Amygdala (tissue), 56 donors: Measurements from ENCODE around the gene ACADM.
"Not testable (repeated sequence)": the region's sequence is repeated elsewhere in the genome, so short reads cannot be mapped to it uniquely, and the experiment has no call there.

Source experiments
- DNase-seq, 56 donors: peaks; one replicate each; lab custom pipeline; 2025; lab: John Stamatoyannopoulos, UW

ACADM gene

DNA sequence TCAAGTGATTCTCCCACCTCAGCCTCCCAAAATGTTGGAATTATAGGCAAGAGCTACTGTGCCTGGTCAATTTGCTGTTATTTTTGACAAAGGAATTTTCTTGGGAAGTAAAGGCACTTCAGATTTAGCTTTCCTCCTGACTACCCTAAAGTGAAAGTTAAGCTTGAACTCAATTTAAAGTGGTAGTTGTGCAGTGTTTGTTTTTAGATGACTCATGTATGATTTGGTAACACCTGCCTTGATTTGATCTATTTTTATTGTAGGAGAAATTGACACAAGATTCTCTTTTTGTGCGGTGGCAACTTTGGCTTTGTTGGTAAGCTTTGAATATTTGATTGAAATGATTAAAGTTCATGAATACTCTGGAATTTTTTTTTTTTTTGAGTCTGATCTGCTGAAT is 66.5 kb downstream of the ACADM start:
- DNase-seq, result no peak

DNA sequence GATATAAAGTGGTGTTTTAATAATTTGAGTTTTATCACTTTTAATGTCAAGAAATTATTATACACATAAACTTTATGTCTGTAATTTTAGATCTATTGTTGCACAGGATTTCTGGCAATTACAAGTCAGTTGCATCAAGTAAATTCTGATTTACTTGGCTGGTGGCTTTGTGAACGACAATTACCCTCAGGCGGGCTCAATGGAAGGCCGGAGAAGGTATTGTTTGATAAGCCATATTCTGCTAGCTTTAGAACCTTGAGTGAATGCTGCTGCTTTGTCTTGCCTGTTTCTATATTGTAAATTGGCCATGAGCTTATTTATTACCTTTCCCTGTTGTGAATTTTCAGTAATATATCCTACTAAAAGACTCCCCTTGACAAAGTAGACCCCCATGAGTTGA is 67.6 kb downstream of the ACADM start:
- DNase-seq, result no peak

DNA sequence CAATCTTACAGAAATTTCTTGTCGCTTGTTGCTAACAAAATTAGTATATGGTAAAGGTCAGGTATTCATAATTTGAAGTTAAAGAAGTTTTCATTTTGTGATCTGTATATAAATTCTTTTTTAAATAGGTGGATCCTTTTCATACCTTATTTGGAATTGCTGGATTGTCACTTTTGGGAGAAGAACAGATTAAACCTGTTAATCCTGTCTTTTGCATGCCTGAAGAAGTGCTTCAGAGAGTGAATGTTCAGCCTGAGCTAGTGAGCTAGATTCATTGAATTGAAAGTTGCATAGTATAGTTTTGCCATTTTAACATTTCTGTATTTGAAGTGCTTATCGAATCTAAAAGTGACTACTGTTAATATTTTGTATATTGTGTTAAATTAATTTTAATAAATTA is 69.9 kb downstream of the ACADM start:
- DNase-seq, result no peak

DNA sequence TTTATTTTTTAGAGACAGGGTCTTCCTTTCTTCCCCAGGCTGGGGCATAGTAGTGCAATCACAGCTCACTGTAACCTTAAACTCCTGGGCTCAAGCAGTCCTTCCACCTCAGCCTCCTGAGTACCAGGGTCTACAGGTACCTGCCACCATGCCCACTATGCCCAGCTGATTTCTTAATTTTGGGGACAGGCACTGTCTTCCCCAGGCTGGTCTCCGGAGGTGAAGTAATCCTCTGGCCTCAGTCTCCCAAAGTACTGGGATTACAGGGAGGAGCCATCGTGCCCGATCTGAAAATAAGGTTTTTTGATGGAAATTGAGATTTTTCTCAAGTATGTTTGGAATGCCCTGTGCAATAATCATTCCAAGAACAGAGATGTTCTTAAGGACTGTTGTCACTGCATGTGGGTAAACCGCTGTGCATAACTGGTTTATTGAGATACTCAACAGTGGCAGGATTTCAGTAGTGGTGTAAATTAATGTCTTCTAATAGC is 71.2 kb downstream of the ACADM start:
- DNase-seq, result no peak

DNA sequence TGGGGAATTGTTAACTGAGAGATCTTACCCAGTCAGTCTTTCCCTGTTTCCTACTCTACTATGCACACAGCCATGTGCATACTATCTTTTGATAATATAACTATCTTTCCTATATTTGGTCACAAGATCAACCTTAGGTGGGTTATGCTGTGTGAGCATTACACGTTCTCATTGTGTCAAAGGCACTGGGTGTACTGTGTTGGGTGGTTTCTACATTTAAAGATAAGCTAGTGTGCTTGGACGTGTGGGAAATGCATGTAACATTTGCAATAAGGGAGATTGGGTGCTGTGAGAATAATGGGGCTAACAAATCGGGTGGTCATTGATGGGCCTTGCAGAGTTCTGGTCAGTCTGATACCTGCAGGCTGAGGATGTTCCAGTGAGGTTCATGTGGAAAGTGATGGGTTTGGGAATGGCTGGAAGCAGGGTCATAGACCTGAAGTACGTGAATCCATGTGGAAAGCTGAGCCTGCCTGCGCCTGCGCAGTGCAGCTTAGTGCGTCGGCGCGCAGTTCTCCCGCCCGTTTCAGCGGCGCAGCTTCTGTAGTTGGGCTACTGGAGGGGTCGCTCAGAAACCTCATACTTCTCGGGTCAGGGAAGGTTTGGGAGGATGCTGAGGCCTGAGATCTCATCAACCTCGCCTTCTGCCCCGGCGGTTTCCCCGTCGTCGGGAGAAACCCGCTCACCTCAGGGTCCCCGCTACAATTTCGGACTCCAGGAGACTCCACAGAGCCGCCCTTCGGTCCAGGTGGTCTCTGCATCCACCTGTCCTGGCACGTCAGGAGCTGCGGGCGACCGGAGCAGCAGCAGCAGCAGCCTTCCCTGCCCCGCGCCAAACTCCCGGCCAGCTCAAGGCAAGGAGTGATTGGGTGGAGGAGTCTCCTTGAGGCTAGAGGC is 72.1 kb downstream of the ACADM start, which contains the start of gene MSH4:
Gene MSH4, plus strand, starts transcription at position 507 of the 897 bp plus-strand sequence. Its CDS starts 104 bp downstream, at position 611.
- DNase-seq, result peak in 2 of 56 donors; percentile 4 to 11

DNA sequence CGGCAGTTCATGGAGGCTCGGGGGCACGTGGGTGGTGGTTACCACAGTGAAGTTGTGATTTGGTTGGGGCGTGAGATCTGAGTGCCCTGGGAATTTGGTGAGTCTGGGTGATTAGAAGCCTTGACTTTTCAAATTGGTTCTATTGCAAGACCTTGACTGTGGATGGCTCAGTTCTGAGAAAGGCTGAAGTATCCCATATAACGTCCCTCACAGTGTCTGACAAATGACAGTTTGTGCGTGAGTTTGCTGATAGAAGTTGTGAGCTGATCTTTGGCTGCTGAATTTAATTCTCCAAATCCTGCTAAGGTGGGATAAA is 72.7 kb downstream of the ACADM start:
- DNase-seq, result no peak

DNA sequence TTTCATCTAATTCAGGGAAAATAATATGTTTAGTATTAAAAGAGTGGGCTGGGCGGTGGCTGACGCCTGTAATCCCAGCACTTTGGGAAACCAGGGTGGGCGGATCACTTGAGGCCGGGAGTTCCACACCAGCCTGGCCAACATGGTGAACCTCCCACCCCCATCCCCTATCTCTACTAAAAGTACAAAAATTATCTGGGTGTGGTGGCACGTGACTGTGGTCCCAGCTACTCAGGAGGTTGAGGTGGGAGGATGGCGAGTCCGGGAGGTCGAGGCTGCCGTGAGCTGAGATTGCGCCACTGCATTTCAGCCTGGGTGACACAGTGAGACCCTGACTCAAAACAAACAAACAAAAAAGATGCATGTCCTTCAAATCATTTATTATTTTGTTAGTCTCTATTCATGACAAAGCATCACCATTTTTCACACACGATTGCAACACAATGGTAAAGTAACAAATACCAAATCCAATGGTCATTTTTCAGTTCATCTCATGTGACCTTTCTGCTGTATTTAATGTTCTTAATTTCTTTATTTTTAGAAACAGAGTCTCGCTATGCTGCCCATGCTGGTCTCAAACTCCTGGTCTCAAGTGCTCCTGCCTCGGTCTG is 73.2 kb downstream of the ACADM start:
- no peak for DNase-seq

DNA sequence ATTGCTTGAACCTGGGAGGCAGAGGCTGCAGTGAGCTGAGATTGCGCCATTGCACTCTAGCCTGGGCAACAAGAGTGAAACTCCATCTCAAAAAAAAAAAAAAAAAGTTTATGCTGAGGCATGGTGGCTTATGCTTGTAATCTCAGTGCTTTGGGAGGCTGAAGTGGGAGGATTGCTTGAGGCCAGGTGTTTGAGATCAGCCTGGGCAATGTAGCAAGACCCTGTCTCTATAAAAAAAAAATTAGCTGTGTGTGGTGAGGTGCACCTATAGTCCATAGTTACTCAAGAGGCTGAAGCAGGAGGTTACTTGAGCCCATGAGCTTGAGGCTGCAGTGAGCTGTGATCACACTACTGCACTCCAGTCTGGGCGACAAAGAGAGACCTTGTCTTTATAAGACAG is 77.0 kb downstream of the ACADM start:
- DNase-seq, result not testable (repeated sequence)

DNA sequence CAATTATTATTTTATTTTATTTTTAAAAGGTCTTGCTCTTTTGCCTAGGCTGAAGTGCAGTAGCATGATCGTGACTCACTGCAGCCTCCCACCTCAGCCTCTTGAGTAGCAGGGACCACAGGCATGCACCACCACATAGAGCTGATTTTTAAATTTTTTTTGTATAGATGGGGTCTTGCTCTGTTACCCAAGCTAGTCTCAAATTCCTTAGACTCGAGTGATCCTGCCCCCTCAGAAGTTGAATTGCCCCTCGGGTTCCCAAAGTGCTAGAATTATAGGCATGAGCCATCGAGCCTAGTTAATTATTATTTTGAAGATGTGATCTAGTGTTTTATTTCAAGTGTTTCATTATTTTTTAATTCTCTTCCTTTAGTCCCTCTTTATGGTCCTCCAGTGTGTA is 84.4 kb downstream of the ACADM start:
- DNase-seq, result no peak

DNA sequence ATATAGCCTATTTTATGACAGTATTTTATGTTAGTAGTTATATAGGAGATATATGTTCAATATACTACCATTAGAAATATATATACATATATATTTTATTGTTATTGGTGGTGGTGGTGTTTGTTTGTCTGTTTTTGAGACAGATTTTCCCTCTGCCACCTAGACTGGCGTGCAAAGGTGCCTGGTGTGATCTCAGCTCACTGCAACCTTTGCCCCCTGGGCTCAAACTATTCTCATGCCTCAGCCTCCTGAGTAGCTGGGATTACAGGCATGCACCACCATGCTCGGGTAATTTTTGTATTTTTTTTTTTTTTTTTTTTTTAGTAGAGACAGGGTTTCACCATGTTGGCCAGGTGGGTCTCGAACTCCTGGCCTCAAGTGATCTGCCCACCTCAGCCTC is 85.6 kb downstream of the ACADM start:
- not testable (repeated sequence) for DNase-seq

DNA sequence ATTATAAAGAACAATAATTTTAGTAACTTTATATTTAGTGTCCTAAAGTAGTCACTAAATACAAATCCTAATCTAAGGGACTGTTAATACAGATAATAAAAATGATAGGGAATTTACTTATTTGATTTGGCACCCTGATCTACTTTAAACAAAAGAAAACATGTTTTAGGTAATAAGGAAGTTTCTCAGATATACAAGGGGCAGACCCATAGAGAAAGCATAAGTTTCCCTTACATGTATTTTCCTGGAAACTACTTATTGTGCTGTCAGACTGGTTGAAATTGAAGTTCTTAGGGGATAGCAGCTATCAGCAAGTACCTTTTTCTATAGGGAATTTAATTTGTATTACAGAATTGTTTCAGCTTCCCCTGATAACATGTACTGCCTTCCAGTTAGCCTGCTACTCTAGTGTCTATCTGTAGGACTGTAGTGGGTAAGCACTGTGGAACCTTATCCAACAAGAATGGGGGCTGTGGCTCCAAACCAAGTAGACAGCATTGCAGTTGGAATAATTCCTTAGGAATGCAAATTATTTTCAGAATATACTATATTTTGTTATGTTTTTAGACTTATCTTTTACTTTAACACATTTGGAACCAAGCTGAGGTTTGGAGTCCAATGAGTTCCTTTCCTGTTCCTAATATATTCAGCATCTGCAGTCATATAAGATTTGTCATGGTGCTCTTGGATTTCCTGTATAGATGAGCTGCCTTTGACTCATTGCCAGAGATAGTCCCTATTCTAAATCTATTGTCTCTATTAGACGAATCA is 86.9 kb downstream of the ACADM start:
- no peak for DNase-seq

DNA sequence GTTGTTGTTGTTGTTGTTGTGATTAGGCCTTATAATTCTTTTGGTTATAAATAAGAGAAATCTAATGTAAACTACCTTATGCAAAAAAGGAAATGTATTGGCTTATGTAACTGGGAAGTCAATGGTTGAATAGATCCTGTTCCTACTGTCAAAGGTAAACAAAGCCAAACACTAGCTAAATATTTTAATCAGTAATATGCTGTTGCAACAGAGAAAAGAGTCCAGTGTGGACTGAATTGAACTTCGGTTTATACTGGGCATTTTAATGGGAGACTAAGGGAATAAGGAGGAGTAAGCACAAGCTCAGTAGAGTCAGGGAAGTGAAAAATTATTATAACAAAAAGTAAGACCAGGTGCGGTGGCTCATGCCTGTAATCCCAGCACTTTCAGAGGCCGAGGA is 87.6 kb downstream of the ACADM start:
- no peak for DNase-seq
